Measurements from ENCODE around the gene RNF144A. TPM values are rescaled to one million over a fixed set of nuclear protein-coding genes. Genes with fewer than 3 reads are reported as not detected.
A peak's percentile ranks its signal among the peaks of the same experiment; 100 is the strongest.

RNF144A gene, protein sequence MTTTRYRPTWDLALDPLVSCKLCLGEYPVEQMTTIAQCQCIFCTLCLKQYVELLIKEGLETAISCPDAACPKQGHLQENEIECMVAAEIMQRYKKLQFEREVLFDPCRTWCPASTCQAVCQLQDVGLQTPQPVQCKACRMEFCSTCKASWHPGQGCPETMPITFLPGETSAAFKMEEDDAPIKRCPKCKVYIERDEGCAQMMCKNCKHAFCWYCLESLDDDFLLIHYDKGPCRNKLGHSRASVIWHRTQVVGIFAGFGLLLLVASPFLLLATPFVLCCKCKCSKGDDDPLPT
- 9.2 and 9.3 TPM in 2 replicates for polyA plus RNA-seq (2013)

DNA sequence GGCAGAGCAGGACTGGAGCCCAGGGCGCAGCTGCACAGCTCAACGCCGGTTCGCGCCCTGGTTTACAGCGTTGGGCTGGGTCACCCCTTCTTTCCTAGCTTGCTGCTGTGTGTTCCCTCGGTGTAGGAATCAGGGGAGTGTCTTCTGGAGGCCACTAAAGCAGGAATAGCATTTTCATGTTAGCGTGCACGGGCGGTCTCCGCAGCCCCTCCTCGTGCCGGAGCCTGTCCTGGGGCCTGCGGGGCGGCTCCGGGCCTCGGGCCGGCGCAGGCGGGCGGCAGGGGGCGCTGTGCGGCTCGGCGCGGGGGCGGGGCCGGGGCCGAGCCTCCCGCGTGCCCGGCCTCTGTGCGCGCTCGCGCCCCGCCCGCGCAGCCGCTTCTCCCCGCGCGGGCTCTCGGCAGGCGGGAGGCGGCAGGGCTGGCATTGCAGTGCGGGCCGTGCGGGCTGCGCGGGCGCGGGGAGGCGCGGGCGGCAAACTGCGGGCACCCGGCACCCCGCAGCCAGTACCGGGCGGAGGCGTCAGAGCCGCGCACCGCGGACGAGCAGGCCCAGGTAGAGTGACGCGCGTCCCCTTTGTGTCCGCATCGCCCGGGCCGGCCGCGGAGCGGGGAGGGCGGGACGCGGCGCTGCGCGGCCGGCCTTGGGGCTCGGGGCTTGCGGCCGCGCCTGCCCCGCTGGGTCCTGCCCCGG lies at the start of gene RNF144A:
Gene RNF144A, plus strand, starts transcription at position 342 of the 690 bp plus-strand sequence. CDS start 79,515 bp downstream, outside the sequence.
- no peak within 1 kb of the TSS for H2BK12ac ChIP-seq (ENCODE audit: low read length)
- no peak within 1 kb of the TSS for H2BK5ac ChIP-seq (ENCODE audit: low read depth, low read length, poor library complexity)
- peak within 1 kb of the TSS; percentile 73 for H3K18ac ChIP-seq (ENCODE audit: low read length)
- no peaks in the 10 kb centered on the region for H3K36me3 ChIP-seq (ENCODE audit: control insufficient read depth in 1 of 2, insufficient read depth in 2 of 2, low read length in 2 of 2)
- no CpG with 5 or more reads among the region's 90 CpGs for WGBS (ENCODE audit: extremely low coverage, insufficient coverage, insufficient read length)
- peaks cover 8% of the 10 kb centered on the region for H3K79me1 ChIP-seq (ENCODE audit: low read length)
- H3K79me2 ChIP-seq (ENCODE audit: control insufficient read depth, insufficient read depth, low read length, poor library complexity): peaks cover 4% of the 10 kb centered on the region
- H2AFZ ChIP-seq (ENCODE audit: insufficient read depth, low read length, poor library complexity): peak within 1 kb of the TSS; percentile 82
- peak within 1 kb of the TSS; percentile 71 for H3K14ac ChIP-seq (ENCODE audit: low read length)
- peak within 1 kb of the TSS; percentile 87 for H4K8ac ChIP-seq (ENCODE audit: low read depth, low read length)
- H3K9ac ChIP-seq (ENCODE audit: low read length): peak within 1 kb of the TSS; percentile 64
- H3K4me1 ChIP-seq (ENCODE audit: control insufficient read depth in 1 of 2, insufficient read depth in 2 of 2, low read length in 2 of 2): peaks cover 9 to 10% of the 10 kb centered on the region in 2 experiments
- H3K4me2 ChIP-seq (ENCODE audit: low read length): peak within 1 kb of the TSS; percentile 92
- no peak within 1 kb of the TSS for H2AK5ac ChIP-seq (ENCODE audit: low read length)
- H3K27me3 ChIP-seq (ENCODE audit: insufficient read depth, low read length): no peaks in the 10 kb centered on the region
- H3K23ac ChIP-seq (ENCODE audit: low read length): no peak within 1 kb of the TSS
- H3K27ac ChIP-seq (ENCODE audit: low read depth, low read length): no peak within 1 kb of the TSS
- no peaks in the 10 kb centered on the region for H3K9me3 ChIP-seq (ENCODE audit: insufficient read depth, low read depth, low read length)
- peak within 1 kb of the TSS; percentile 57 for H2BK120ac ChIP-seq (ENCODE audit: insufficient read depth, low read length, poor library complexity)
- H4K12ac ChIP-seq (ENCODE audit: low read depth, low read length): peak within 1 kb of the TSS; percentile 82
- H3K4ac ChIP-seq (ENCODE audit: low read depth, low read length): peak within 1 kb of the TSS; percentile 69
- peak; percentile 88 to 91 for DNase-seq
- H3K4me3 ChIP-seq (ENCODE audit: low read depth, low read length): peak within 1 kb of the TSS; percentile 90
- H4K91ac ChIP-seq (ENCODE audit: low read depth, low read length): peak within 1 kb of the TSS; percentile 78

DNA sequence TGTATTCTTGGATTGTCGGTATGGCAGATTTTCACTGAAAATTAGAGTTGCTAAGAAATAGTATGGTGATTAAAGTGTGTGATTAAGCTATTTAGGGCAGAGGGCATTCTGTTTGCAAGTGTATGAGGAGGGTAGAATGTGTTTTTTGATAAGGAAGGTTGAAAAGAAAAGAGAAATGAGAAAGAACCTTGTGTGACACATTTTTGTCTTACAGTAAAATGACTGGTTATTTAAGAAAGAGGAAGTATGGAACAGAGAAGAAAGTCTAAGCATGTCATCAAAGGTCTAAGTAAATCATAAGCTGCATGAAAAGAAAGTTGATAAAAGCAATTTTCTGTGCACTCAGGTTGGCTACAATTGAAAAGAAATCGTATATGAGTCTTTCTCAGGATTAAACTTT lies 44.8 kb upstream of the RNF144A start:
- no CpG with 5 or more reads among the region's 2 CpGs for WGBS (ENCODE audit: extremely low coverage, insufficient coverage, insufficient read length)

GRCh38 chr2:6874032-6874431 lies 43.2 kb upstream of the RNF144A start:
- H2AFZ ChIP-seq (ENCODE audit: insufficient read depth, low read length, poor library complexity): no peak overlapping the region
- no peak overlapping the region for H2AK5ac ChIP-seq (ENCODE audit: low read length)
- no peak overlapping the region for H3K4ac ChIP-seq (ENCODE audit: low read depth, low read length)
- no peak overlapping the region for H2BK12ac ChIP-seq (ENCODE audit: low read length)
- H3K36me3 ChIP-seq (ENCODE audit: control insufficient read depth in 1 of 2, insufficient read depth in 2 of 2, low read length in 2 of 2): no peaks in the 10 kb centered on the region
- H3K4me2 ChIP-seq (ENCODE audit: low read length): no peak overlapping the region
- no peak overlapping the region for H2BK5ac ChIP-seq (ENCODE audit: low read depth, low read length, poor library complexity)
- no peaks in the 10 kb centered on the region for H3K27me3 ChIP-seq (ENCODE audit: insufficient read depth, low read length)
- no peaks in the 10 kb centered on the region for H3K79me2 ChIP-seq (ENCODE audit: control insufficient read depth, insufficient read depth, low read length, poor library complexity)
- H3K14ac ChIP-seq (ENCODE audit: low read length): no peak overlapping the region
- no peak overlapping the region for H4K12ac ChIP-seq (ENCODE audit: low read depth, low read length)
- no peaks in the 10 kb centered on the region for H3K4me1 ChIP-seq (ENCODE audit: control insufficient read depth in 1 of 2, insufficient read depth in 2 of 2, low read length in 2 of 2)
- no peaks in the 10 kb centered on the region for H3K79me1 ChIP-seq (ENCODE audit: low read length)
- H3K4me3 ChIP-seq (ENCODE audit: low read depth, low read length): no peak overlapping the region
- no peak overlapping the region for H4K91ac ChIP-seq (ENCODE audit: low read depth, low read length)
- H3K9me3 ChIP-seq (ENCODE audit: insufficient read depth, low read depth, low read length): peaks cover 7% of the 10 kb centered on the region
- H3K18ac ChIP-seq (ENCODE audit: low read length): no peak overlapping the region
- no peak for DNase-seq
- WGBS (ENCODE audit: extremely low coverage, insufficient coverage, insufficient read length): no CpG with 5 or more reads among the region's 3 CpGs
- H2BK120ac ChIP-seq (ENCODE audit: insufficient read depth, low read length, poor library complexity): no peak overlapping the region
- H3K27ac ChIP-seq (ENCODE audit: low read depth, low read length): no peak overlapping the region
- H3K9ac ChIP-seq (ENCODE audit: low read length): no peak overlapping the region
- no peak overlapping the region for H3K23ac ChIP-seq (ENCODE audit: low read length)
- no peak overlapping the region for H4K8ac ChIP-seq (ENCODE audit: low read depth, low read length)

More for the DNA sequence above, 44.8 kb upstream of the RNF144A start:
- Histone ChIP-seq H3K4ac (ENCODE audit: low read depth, low read length) (no peak overlapping the region), H2BK120ac (ENCODE audit: insufficient read depth, low read length, poor library complexity) (no peak overlapping the region), H4K12ac (ENCODE audit: low read depth, low read length) (no peak overlapping the region), H4K91ac (ENCODE audit: low read depth, low read length) (no peak overlapping the region), H2AK5ac (ENCODE audit: low read length) (no peak overlapping the region), H2AFZ (ENCODE audit: insufficient read depth, low read length, poor library complexity) (no peak overlapping the region), H3K4me3 (ENCODE audit: low read depth, low read length) (no peak overlapping the region), H3K18ac (ENCODE audit: low read length) (no peak overlapping the region), H3K27ac (ENCODE audit: low read depth, low read length) (no peak overlapping the region), H3K9me3 (ENCODE audit: insufficient read depth, low read depth, low read length) (peaks cover 2% of the 10 kb centered on the region), H3K14ac (ENCODE audit: low read length) (no peak overlapping the region), H2BK12ac (ENCODE audit: low read length) (no peak overlapping the region), H3K27me3 (ENCODE audit: insufficient read depth, low read length) (no peaks in the 10 kb centered on the region), H3K9ac (ENCODE audit: low read length) (no peak overlapping the region), H3K36me3 (ENCODE audit: control insufficient read depth in 1 of 2, insufficient read depth in 2 of 2, low read length in 2 of 2) (no peaks in the 10 kb centered on the region), H3K4me2 (ENCODE audit: low read length) (no peak overlapping the region), H3K79me2 (ENCODE audit: control insufficient read depth, insufficient read depth, low read length, poor library complexity) (no peaks in the 10 kb centered on the region), H3K23ac (ENCODE audit: low read length) (no peak overlapping the region), H3K79me1 (ENCODE audit: low read length) (no peaks in the 10 kb centered on the region), H3K4me1 (ENCODE audit: control insufficient read depth in 1 of 2, insufficient read depth in 2 of 2, low read length in 2 of 2) (no peaks in the 10 kb centered on the region), H4K8ac (ENCODE audit: low read depth, low read length) (no peak overlapping the region), H2BK5ac (ENCODE audit: low read depth, low read length, poor library complexity) (no peak overlapping the region)
- no peak for DNase-seq

GRCh38 chr2:6876309-6876708 lies 40.9 kb upstream of the RNF144A start:
- Histone ChIP-seq H3K27me3 (ENCODE audit: insufficient read depth, low read length) (no peaks in the 10 kb centered on the region), H2AK5ac (ENCODE audit: low read length) (no peak overlapping the region)
- WGBS (ENCODE audit: extremely low coverage, insufficient coverage, insufficient read length): no CpG with 5 or more reads among the region's 1 CpG

More at GRCh38 chr2:6876309-6876708, 40.9 kb upstream of the RNF144A start:
- no peak for DNase-seq
- Histone ChIP-seq H3K14ac (ENCODE audit: low read length) (no peak overlapping the region), H4K91ac (ENCODE audit: low read depth, low read length) (no peak overlapping the region), H3K4ac (ENCODE audit: low read depth, low read length) (no peak overlapping the region), H4K12ac (ENCODE audit: low read depth, low read length) (no peak overlapping the region), H3K36me3 (ENCODE audit: control insufficient read depth in 1 of 2, insufficient read depth in 2 of 2, low read length in 2 of 2) (no peaks in the 10 kb centered on the region), H3K27ac (ENCODE audit: low read depth, low read length) (no peak overlapping the region), H2BK12ac (ENCODE audit: low read length) (no peak overlapping the region), H4K8ac (ENCODE audit: low read depth, low read length) (no peak overlapping the region), H3K79me2 (ENCODE audit: control insufficient read depth, insufficient read depth, low read length, poor library complexity) (no peaks in the 10 kb centered on the region), H3K9me3 (ENCODE audit: insufficient read depth, low read depth, low read length) (peaks cover 7% of the 10 kb centered on the region), H3K9ac (ENCODE audit: low read length) (no peak overlapping the region), H3K23ac (ENCODE audit: low read length) (no peak overlapping the region), H3K4me3 (ENCODE audit: low read depth, low read length) (no peak overlapping the region), H3K79me1 (ENCODE audit: low read length) (no peaks in the 10 kb centered on the region), H3K4me1 (ENCODE audit: control insufficient read depth in 1 of 2, insufficient read depth in 2 of 2, low read length in 2 of 2) (no peaks in the 10 kb centered on the region), H2BK120ac (ENCODE audit: insufficient read depth, low read length, poor library complexity) (no peak overlapping the region), H3K18ac (ENCODE audit: low read length) (no peak overlapping the region), H2BK5ac (ENCODE audit: low read depth, low read length, poor library complexity) (no peak overlapping the region), H3K4me2 (ENCODE audit: low read length) (no peak overlapping the region), H2AFZ (ENCODE audit: insufficient read depth, low read length, poor library complexity) (no peak overlapping the region)
